Cardiac muscle cell (in vitro differentiated cells and primary cell): ENCODE measurements around the gene RASSF9. TPM values are rescaled to one million over a fixed set of nuclear protein-coding genes. Genes with fewer than 3 reads are reported as not detected.
A peak's percentile ranks its signal among the peaks of the same experiment; 100 is the strongest.

Experiments
- DNase-seq, 2 donors: peaks; one replicate each; pipeline versions ENCODE4 v3.0.0 to v3.0.0-alpha.2; 2010 to 2017; ENCODE audit warnings: low read depth in 1 of 2, low spot score in 1 of 2
- H3K27ac ChIP-seq: fragments of 200-600 bp; sonication (generic); 2 replicates; pipeline ENCODE4 v1.5.1; 2016
- H3K27me3 ChIP-seq: fragments of 200-600 bp; sonication (generic); 2 replicates; pipeline ENCODE4 v1.6.0; 2016; ENCODE audit warnings: control low read depth
- H3K36me3 ChIP-seq: fragments of 200-600 bp; sonication (generic); 2 replicates; pipeline ENCODE4 v1.5.1; 2016; ENCODE audit warnings: control low read depth
- H3K4me1 ChIP-seq: fragments of 200-600 bp; sonication (generic); 2 replicates; pipeline ENCODE4 v1.8.1; 2017; ENCODE audit warnings: low read depth, mild to moderate bottlenecking, mixed run types
- H3K4me3 ChIP-seq: fragments of 200-600 bp; sonication (generic); 2 replicates; pipeline ENCODE4 v1.5.1; 2016; ENCODE audit warnings: mild to moderate bottlenecking
- H3K9me3 ChIP-seq: fragments of 200-600 bp; sonication (generic); 2 replicates; pipeline ENCODE4 v1.5.1; 2017; ENCODE audit warnings: low read depth, mild to moderate bottlenecking, control low read depth
- CTCF ChIP-seq: IDR thresholded peaks from 2 replicates; pipeline ENCODE4 v1.5.1; 2012; ENCODE audit warnings: low read depth, mild to moderate bottlenecking, low read length
- polyA plus RNA-seq: library from polyadenylated mRNA; unstranded; fragments of >200 nt; fragmentation: Nextera tagmentation; extraction: Ambion mirVana; gene quantifications from 2 replicates; pipeline ENCODE4 v1.2.1, GENCODE V29; 2016
- total RNA-seq: library from RNA; depleted of rRNA; stranded (reverse); fragments of >200 nt; gene quantifications from 2 replicates; pipeline ENCODE4 v1.2.3, GENCODE V29; 2016

RASSF9 gene
- total and polyA plus RNA-seq, 2 experiments from 2014 or later: 0.28 to 0.54 TPM

- Histone ChIP-seq H3K9me3 (no peaks in the 10 kb centered on the region), H3K27me3 (no peaks in the 10 kb centered on the region), H3K4me3 (no peak overlapping the region), H3K27ac (no peak overlapping the region), H3K4me1 (no peaks in the 10 kb centered on the region), H3K36me3 (no peaks in the 10 kb centered on the region)
- no peak for DNase-seq
- no peak for TF ChIP-seq CTCF
These were observed 16.1 kb downstream of the RASSF9 start for GRCh38 chr12:85820101-85820500.

- TF ChIP-seq CTCF: no peak
- Histone ChIP-seq H3K4me3 (no peak overlapping the region), H3K4me1 (no peaks in the 10 kb centered on the region), H3K9me3 (no peaks in the 10 kb centered on the region), H3K36me3 (no peaks in the 10 kb centered on the region), H3K27ac (no peak overlapping the region), H3K27me3 (no peaks in the 10 kb centered on the region)
- no peak for DNase-seq
These were observed 21.5 kb downstream of the RASSF9 start for GRCh38 chr12:85814741-85815140.

GRCh38 chr12:85814071-85814470 is 22.1 kb downstream of the RASSF9 start:
- Histone ChIP-seq H3K4me3 (no peak overlapping the region), H3K27ac (no peak overlapping the region), H3K27me3 (no peaks in the 10 kb centered on the region), H3K9me3 (no peaks in the 10 kb centered on the region), H3K36me3 (no peaks in the 10 kb centered on the region), H3K4me1 (no peaks in the 10 kb centered on the region)
- DNase-seq: no peak
- TF ChIP-seq CTCF: no peak

GRCh38 chr12:85809500-85809899 is 26.7 kb downstream of the RASSF9 start:
- Histone ChIP-seq H3K4me1 (no peaks in the 10 kb centered on the region), H3K4me3 (no peak overlapping the region), H3K27ac (no peak overlapping the region), H3K27me3 (no peaks in the 10 kb centered on the region), H3K9me3 (no peaks in the 10 kb centered on the region), H3K36me3 (no peaks in the 10 kb centered on the region)
- no peak for TF ChIP-seq CTCF
- no peak for DNase-seq

GRCh38 chr12:85807730-85808129 is 28.5 kb downstream of the RASSF9 start:
- Histone ChIP-seq H3K9me3 (no peaks in the 10 kb centered on the region), H3K27ac (no peak overlapping the region), H3K36me3 (no peaks in the 10 kb centered on the region), H3K4me1 (no peaks in the 10 kb centered on the region), H3K27me3 (no peaks in the 10 kb centered on the region), H3K4me3 (no peak overlapping the region)
- TF ChIP-seq CTCF: no peak
- DNase-seq: no peak

- H3K36me3 ChIP-seq: no peaks in the 10 kb centered on the region
- H3K4me3 ChIP-seq: no peak overlapping the region
- no peaks in the 10 kb centered on the region for H3K4me1 ChIP-seq
- no peaks in the 10 kb centered on the region for H3K9me3 ChIP-seq
- peak in 1 of 2 donors; percentile 72 for DNase-seq
- H3K27ac ChIP-seq: no peak overlapping the region
- TF ChIP-seq CTCF: no peak
- H3K27me3 ChIP-seq: no peaks in the 10 kb centered on the region
These were observed 30.6 kb downstream of the RASSF9 start for GRCh38 chr12:85805654-85806053.
